Ovary (tissue), 9 donors: ENCODE measurements around the gene RGS17. TPM values are rescaled to one million over a fixed set of nuclear protein-coding genes. Genes with fewer than 3 reads are reported as not detected.

ENCODE experiments used
- DNase-seq, 5 donors: peaks; one replicate each; pipeline ENCODE4 v3.0.0-alpha.2; 2019 to 2020
- H3K27ac ChIP-seq, 2 donors: fragments of 200-600 bp; one replicate each; pipeline versions ENCODE4 v1.5.1 to v1.8.0; 2019 to 2022
- H3K27me3 ChIP-seq: fragments of 200-600 bp; one replicate; pipeline ENCODE4 v1.8.0; 2022
- H3K36me3 ChIP-seq: fragments of 200-600 bp; sonication (generic); one replicate; pipeline ENCODE4 v1.5.1; 2019
- H3K4me1 ChIP-seq: one replicate; pipeline ENCODE4 v1.8.1; 2013; ENCODE audit warnings: mild to moderate bottlenecking, moderate library complexity; ENCODE audit not compliant: insufficient read depth
- H3K4me3 ChIP-seq: fragments of 200-600 bp; sonication (generic); one replicate; pipeline ENCODE4 v1.5.1; 2017
- H3K9me3 ChIP-seq, 2 donors: fragments of 200-600 bp in 1 of 2; sonication (generic) in 1 of 2; one replicate each; pipeline versions ENCODE4 v1.5.1 to v1.8.1; 2013 to 2019; ENCODE audit warnings: mild to moderate bottlenecking in 1 of 2, moderate library complexity in 1 of 2
- CTCF ChIP-seq, 3 donors: fragments of 450-650 bp in 2 of 3; fragments of 200-600 bp in 1 of 3; IDR thresholded peaks; one replicate each; pipeline versions ENCODE4 v1.5.1 to v1.8.0; 2016 to 2022; ENCODE audit warnings: antibody characterized with exemption in 3 of 3, mild to moderate bottlenecking in 1 of 3
- EP300 ChIP-seq: sonication (generic); formaldehyde crosslinking; IDR thresholded peaks from one replicate; pipeline ENCODE4 v1.6.1; 2017; ENCODE audit warnings: antibody characterized with exemption
- POLR2A ChIP-seq: fragments of 450-650 bp; IDR thresholded peaks from one replicate; pipeline ENCODE4 v1.6.1; 2017; ENCODE audit warnings: antibody characterized with exemption, mild to moderate bottlenecking, moderate library complexity
- whole genome bisulfite sequencing, 3 donors: extraction: QIAGEN DNeasy Blood & Tissue Kit in 1 of 3; methylation state at CpG; one replicate each; pipeline versions ENCODE4 v1.1.5 to v1.1.7; 2013 to 2017; 5-methylcytosine and 5-hydroxymethylcytosine counted together
- intact Hi-C, 4 donors: fragments of 100-400 bp; cut with DNase I; formaldehyde crosslinking; loops; one replicate each; pipeline versions ENCODE4 v1.11.0 to v1.15.1; 2022 to 2023
- polyA plus RNA-seq, 2 donors: library from polyadenylated mRNA; stranded (reverse); fragments of 200-250 nt in 1 of 2; fragments of 350-450 nt in 1 of 2; fragmentation: Illumina TruSeq in 1 of 2; extraction: RNeasy Lipid Tissue Mini Kit (QIAGEN cat#74804) in 1 of 2; gene quantifications; one replicate each; pipeline ENCODE4 v1.2.3, GENCODE V29; 2013 to 2014
- total RNA-seq, 7 donors: library from RNA; depleted of rRNA in 2 of 7; stranded (reverse); fragments of >200 nt in 2 of 7; fragmentation: NEBNext Ultra II Directional in 3 of 7; extraction: Animal tissue kit (Norgen Biotek cat#: 25700) in 3 of 7; gene quantifications; one replicate each; pipeline versions ENCODE4 v1.1.0 to v1.2.4, GENCODE V29; 2016 to 2023
- donor health status: DM: no; HTN: no; CAD: no; lungs with moderate emphysema.
- donor health status: DM: no; HTN: no; CAD: no.
- donor health status: Bipolar disorder and iron deficiency.
- donor health status: DM: yes; HTN: yes; CAD: no.
- donor health status: DM: no; HTN: no; CAD: no.
- donor health status: DM: yes; HTN: yes; CAD: no.

The RGS17 gene
- total and polyA plus RNA-seq, 9 donors = 0.30 to 0.95 (median 0.46) TPM

- Histone ChIP-seq H3K4me3 (no peak overlapping the region), H3K27ac (no peak overlapping the region), H3K27me3 (no peaks in the 10 kb centered on the region), H3K4me1 (no peaks in the 10 kb centered on the region), H3K36me3 (no peaks in the 10 kb centered on the region), H3K9me3 (no peaks in the 10 kb centered on the region)
- TF ChIP-seq POLR2A (no peak), EP300 (no peak), CTCF (IDR thresholded peaks at IDR 0.05) (no peak)
- DNase-seq = no peak
- intact Hi-C loops = no loop called here
These were observed 61.2 kb downstream of the RGS17 start for GRCh38 chr6:153069897-153070296.

GRCh38 chr6:153065222-153065621, 65.9 kb downstream of the RGS17 start:
- intact Hi-C loops = no loop called here
- DNase-seq = no peak
- no peaks in the 10 kb centered on the region for H3K36me3 ChIP-seq
- H3K27ac ChIP-seq = no peak overlapping the region
- H3K4me3 ChIP-seq = no peak overlapping the region
- no peaks in the 10 kb centered on the region for H3K27me3 ChIP-seq
- H3K9me3 ChIP-seq = no peaks in the 10 kb centered on the region
- no peaks in the 10 kb centered on the region for H3K4me1 ChIP-seq
- TF ChIP-seq POLR2A (no peak), CTCF (IDR thresholded peaks at IDR 0.05) (no peak), EP300 (no peak)

- TF ChIP-seq POLR2A (no peak), CTCF (IDR thresholded peaks at IDR 0.05) (no peak), EP300 (no peak)
- H3K36me3 ChIP-seq = no peaks in the 10 kb centered on the region
- H3K4me3 ChIP-seq = no peak overlapping the region
- H3K27ac ChIP-seq = no peak overlapping the region
- DNase-seq = no peak
- H3K4me1 ChIP-seq = no peaks in the 10 kb centered on the region
- no peaks in the 10 kb centered on the region for H3K9me3 ChIP-seq
- intact Hi-C loops = no loop called here
- no peaks in the 10 kb centered on the region for H3K27me3 ChIP-seq
These were observed 67.1 kb downstream of the RGS17 start for GRCh38 chr6:153063936-153064335.

GRCh38 chr6:153062516-153062915, 68.6 kb downstream of the RGS17 start:
- H3K9me3 ChIP-seq = no peaks in the 10 kb centered on the region
- H3K4me3 ChIP-seq = no peak overlapping the region
- 94 to 100% (median 97%) methylated on average over 2 of the region's 2 CpGs for WGBS, 3 donors
- DNase-seq = no peak
- intact Hi-C loops = no loop called here
- no peaks in the 10 kb centered on the region for H3K36me3 ChIP-seq
- H3K4me1 ChIP-seq = no peaks in the 10 kb centered on the region
- no peak for TF ChIP-seq POLR2A
- no peak for TF ChIP-seq EP300
- no peak for TF ChIP-seq CTCF (IDR thresholded peaks at IDR 0.05)
- H3K27ac ChIP-seq = no peak overlapping the region
- no peaks in the 10 kb centered on the region for H3K27me3 ChIP-seq

DNA sequence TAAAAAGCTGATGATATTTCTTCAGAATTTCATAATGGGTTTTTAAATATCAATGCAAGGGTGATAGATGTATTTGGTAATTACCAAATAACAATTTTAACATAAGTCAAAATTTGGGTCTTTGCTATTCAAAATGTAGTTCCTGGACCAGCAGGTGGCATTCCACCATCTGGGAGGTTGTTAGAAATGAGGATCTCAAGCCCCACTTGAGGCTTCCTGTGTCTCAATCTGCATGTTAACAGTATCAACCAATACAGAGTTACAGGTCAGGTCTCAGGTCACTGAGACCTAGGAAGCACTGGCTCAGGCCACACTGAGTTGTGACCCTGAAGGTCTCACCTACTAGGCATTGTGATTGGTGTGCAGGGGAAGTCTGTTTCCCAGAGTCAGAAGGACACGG, 71.3 kb downstream of the RGS17 start:
- Histone ChIP-seq H3K27me3 (no peaks in the 10 kb centered on the region), H3K4me3 (no peak overlapping the region), H3K27ac (no peak overlapping the region), H3K36me3 (no peaks in the 10 kb centered on the region), H3K9me3 (no peaks in the 10 kb centered on the region), H3K4me1 (no peaks in the 10 kb centered on the region)
- TF ChIP-seq POLR2A (no peak), EP300 (no peak), CTCF (IDR thresholded peaks at IDR 0.05) (no peak)
- intact Hi-C loops = no loop called here
- WGBS, 3 donors = 87 to 100% (median 100%) methylated on average over 1 of the region's 1 CpG
- DNase-seq = no peak
